GM13977 (cell line): Measurements from ENCODE around the gene ZNF569.

ENCODE experiments used
- DNase-seq: peaks from one replicate; pipeline ENCODE4 v3.0.0; 2012; ENCODE audit warnings: low spot score
- CTCF ChIP-seq: IDR thresholded peaks from 2 replicates; pipeline ENCODE4 v1.5.1; 2012; ENCODE audit warnings: mild to moderate bottlenecking, control low read depth; ENCODE audit not compliant: insufficient read depth; ENCODE audit errors: extremely low read depth, missing control alignments
- in situ Hi-C: fragments of 300-500 bp; cut with MboI; formaldehyde crosslinking; loops from one replicate; pipeline ENCODE4 v1.12.0; 2022; ENCODE audit warnings: low sequenced_read_pairs, low pct_unique_long_range_greater_than_20kb, mixed read lengths, inconsistent platforms; ENCODE audit not compliant: unreplicated experiment

ZNF569 gene

DNA sequence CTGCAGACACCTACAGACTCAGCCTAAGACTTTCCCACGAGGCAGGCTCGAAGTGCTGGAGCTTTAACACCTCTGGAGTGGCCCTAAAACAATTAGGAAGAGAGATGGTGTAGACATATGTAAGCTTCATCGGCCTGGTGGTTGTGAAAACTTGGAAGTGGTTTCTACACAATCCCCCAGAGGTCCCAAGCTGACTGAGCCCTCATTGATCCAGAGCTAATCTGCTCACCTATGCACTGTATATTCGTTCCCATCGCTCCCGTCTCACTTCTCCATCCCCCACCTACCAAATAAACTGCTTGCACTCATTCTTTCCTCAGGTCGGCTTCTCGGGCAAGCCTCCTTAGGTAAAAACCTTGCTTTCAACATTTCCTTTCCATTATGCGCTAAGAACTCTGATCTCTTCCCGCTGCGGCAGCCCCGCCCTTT lies 38.7 kb upstream of the ZNF569 start:
- in situ Hi-C loops, result no loop called here
- DNase-seq, result peak; percentile 21
- TF ChIP-seq CTCF, result no peak

DNA sequence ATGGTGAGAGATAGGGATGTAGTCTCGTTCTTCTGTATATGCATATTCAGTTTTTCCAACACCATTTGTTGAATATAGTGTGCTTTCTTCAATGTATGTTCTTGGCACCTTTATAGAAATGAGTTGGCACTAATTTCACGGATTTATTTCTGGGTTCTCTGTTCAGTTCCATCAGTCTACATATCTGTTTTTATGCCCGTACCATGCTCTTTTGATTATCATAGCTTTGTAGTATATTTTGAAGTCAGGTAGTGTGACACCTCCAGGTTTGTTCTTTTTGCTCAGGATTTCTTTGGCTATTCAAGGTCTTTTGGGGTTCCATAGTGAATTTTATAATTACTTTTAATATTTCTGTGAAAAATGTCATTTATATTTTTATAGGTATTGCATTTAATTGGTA lies 25.0 kb upstream of the ZNF569 start:
- no peak for DNase-seq
- no peak for TF ChIP-seq CTCF
- in situ Hi-C loops, result no loop called here

GRCh38 chr19:37484406-37485168 lies 17.3 kb upstream of the ZNF569 start:
- in situ Hi-C loops, result no loop called here
- TF ChIP-seq CTCF, result no peak
- no peak for DNase-seq

DNA sequence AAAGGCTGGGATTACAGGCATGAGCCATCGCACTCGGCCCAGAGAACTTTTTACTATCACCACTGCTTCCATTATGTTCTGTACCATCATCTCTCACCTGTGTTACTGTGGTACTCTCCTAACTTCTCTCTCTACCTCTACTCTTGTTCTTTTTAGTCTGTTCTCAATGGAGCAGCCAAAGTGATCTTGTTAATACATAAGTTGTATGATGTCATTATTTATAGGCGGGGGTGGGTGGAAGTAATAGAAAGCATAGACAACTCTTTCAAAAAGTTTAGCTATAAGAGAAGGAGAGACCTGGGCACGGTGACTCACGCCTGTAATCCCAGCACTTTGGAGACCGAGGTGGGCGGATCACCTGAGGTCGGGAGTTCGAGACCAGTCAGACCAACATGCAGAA lies 4.9 kb upstream of the ZNF569 start:
- no peak for DNase-seq
- no peak for TF ChIP-seq CTCF
- in situ Hi-C loops, result no loop called here

GRCh38 chr19:37470216-37470615 lies 3.0 kb upstream of the ZNF569 start:
- in situ Hi-C loops, result no loop called here
- TF ChIP-seq CTCF, result no peak
- no peak for DNase-seq

DNA sequence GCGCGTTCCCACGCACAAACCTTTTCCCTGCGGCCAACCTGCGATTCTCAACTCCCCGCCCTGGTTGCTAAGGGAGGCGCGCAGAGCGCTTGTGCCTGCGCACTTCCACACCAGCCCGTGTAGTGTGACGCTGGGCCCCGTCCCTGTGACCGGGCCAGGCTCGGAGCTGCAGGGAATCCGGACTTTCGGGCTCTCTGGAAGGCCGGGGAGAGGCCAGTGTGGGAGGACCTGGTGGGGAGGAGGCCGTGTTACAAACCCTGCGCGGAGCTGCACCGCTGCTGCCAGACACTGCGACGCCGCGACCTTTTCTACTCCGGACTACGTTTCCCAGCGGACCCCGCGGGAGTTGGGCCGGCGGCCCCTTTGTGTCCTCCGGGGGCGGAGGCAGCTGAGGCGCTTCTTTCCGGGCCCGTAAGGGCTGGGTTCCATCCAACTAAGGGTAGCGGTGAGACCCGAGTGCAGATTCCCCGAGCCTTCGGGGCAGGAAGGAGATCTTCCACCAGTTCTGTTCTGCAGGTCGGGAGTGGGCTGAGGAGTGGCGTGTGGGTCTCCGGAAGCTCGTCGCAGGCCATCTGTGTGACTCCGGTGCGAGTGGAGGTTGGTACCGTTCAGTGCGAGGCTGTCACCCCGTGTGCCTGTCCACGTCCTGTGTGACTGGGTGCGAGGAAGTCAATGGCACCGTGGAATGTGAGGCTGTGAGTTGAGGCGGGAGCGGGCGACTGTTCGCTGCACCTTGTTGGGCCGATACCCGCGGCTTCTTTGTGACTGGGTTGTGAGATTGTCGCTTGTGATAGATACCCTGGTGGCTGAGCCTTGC lies 1.9 kb upstream of the ZNF569 start, which contains the start of gene ZNF570:
Gene ZNF570 (plus strand): TSS at position 396 of the 817 bp plus-strand sequence. CDS start 999 bp downstream, outside the sequence.
- in situ Hi-C loops, result no loop called here
- TF ChIP-seq CTCF, result no peak

More for the DNA sequence above, 1.9 kb upstream of the ZNF569 start, which contains the start of gene ZNF570:
- DNase-seq, result peak; percentile 76
